ENCODE data around the gene ANXA7. TPM values are rescaled to one million over a fixed set of nuclear protein-coding genes. Genes with fewer than 3 reads are reported as not detected.
A peak's percentile ranks its signal among the peaks of the same experiment; 100 is the strongest.

Gene ANXA7
- total RNA-seq (2014; rRNA removed; shearing (Covaris generic)): 111 and 120 TPM in 2 replicates
- 102 and 118 TPM in 2 replicates for polyA plus RNA-seq (2014; cell fraction: nucleus; rRNA removed)

DNA sequence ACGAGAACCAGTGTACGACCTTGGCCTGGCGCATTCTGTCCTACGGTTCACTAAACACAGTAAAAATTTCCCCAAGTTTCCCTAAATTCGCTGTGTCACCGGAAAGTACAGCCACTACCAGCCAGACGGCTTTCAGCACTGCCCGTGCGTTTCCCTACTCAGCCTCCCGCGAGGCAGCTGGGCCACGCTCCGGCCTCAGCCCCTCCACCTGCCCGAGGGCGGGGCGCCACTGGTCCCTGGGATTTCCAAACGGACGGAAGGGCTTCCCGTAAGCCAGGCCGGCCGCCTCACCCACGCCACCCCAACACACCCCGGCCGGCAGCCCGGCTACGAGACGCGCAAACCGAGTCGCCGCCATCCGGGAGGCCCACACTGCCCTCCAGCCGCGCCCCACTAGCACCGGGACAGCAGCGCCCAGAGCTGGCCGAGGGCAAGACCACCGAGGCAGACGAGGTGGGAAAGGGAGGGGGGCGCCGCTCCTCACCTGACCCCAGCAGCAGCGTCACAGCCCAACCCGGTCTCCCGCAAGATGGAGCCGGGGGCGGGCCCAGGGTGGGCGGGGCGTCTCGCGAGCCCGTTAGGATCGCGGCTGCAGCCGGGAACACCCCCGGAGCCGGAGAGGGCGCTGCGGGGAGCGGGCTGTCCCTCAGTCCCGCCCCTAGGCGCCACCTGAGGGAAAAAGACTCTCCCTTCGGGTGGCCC, at the start of gene ANXA7:
ANXA7 (minus strand) TSS at position 531 of the 702 bp plus-strand sequence. CDS start 13,202 bp downstream, outside the sequence.
- peak; percentile 84 for DNase-seq (ENCODE audit: extremely low read depth, low read depth)

- no peak for DNase-seq (ENCODE audit: extremely low read depth, low read depth)
Measured at GRCh38 chr10:73460897-73461296, 47.0 kb upstream of the ANXA7 start.

DNA sequence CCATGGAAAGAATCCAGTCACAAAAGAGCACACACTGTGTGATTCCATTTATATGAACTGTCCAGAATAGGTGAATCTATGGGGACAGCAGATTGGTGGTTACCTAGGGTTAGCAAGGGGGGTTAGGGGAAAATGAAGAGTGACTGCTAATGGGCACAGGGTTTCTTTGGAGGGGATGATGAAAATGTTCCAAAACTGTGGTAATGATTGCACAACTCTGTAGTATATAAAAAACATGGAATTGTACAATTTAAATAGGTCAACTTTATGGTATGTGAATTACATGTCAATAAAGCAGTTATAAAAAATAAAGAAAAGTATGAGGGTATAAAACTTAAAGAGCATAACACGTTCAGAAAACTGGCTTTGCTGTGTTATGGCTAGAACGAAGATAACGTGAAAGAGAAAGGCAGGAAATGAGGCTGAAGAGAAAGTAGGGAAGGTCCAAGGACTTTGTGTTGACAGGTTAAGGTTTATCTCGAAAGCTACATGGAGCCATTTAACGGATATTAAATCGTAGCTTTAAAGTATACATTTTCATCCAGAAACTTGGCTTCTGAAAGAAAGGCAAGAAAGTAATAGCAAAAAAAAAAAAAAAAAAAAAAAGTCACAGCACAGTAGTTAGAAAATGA, 45.9 kb upstream of the ANXA7 start:
- no peak for DNase-seq (ENCODE audit: extremely low read depth, low read depth)

DNA sequence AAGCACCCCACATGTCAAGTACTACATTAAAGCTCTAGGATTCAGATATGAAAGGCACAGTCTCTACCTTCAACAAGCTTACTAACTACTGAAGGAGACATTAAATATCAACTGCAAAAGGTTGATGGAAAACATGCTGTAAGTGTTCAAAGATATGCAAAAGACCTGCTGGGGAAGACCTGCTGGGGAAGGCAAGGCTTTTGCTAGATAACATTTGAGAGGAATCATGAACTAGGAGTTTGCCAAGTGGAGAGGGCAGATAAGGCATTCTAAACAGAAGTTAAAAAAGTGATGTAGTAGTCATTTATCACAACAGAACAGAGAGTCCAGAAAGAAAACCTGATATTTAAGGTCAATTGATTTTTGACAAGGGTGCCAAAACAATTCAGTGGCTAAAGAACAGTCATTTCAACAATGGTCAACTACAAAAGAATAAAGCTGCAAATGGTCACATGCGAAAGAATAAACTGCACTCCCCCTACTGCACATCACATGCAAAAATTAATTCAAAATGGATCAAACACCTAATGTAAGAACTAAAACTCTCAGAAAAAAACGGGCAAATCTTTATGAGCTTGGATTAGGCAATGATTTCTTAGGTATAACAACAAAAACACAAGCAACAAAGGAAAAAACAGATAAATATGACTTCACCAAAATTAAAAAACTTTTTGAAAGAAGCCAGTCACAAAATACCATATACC, 42.5 kb upstream of the ANXA7 start:
- no peak for DNase-seq (ENCODE audit: extremely low read depth, low read depth)

GRCh38 chr10:73449113-73449512, 35.3 kb upstream of the ANXA7 start:
- no peak for DNase-seq (ENCODE audit: extremely low read depth, low read depth)

DNA sequence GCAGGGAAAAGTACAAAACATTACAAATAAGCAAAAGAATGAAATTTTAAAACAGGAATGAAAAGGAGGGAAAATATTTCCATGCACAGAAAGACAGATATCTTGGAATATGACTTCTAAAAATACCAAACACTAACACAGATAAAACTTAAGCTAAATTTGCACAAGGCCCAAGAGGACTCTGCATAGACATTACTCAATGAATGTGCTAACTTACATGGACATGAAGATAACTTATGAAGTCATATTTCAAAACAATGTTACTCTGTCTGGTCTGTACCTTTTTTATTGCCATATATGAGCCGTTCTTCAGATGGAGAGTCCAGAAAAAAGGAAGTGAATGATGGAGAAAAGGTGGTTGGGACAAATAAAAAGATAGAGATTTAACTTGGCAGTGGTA, 34.5 kb upstream of the ANXA7 start:
- DNase-seq (ENCODE audit: extremely low read depth, low read depth): no peak

- DNase-seq (ENCODE audit: extremely low read depth, low read depth): no peak
Measured at GRCh38 chr10:73446926-73447325, 33.1 kb upstream of the ANXA7 start.

GRCh38 chr10:73444457-73444856, 30.6 kb upstream of the ANXA7 start:
- DNase-seq (ENCODE audit: extremely low read depth, low read depth): no peak

DNA sequence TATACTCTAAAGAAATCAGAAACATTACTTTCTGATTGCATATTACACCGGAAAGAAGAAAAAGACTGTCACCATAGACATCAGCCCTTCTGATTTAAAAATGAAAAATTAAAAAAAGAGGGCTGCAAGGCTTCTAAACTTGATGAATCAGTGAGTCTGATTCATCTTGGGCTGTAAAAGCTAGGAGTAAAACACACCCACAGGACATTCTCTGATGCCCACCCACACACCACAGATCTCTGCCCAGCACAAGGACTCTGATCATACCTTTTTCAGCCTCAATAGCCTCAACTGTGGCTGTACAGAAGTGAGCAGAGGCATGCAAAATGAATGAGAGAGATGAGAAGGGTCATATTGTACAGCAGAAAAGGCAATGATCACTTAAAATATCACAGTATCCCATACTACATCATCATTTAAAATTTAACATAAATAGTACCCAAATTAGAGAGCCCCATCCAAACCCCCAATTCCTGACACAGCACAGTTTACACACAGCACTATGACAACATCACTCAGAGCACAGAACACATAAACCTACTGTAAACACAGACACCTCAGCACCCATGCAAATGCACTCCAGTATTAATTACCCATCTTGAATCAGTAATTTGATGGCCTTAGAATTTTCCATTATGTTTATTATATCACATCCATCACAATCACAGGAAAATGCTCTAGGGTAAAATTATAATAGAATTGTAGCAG, 25.9 kb upstream of the ANXA7 start:
- no peak for DNase-seq (ENCODE audit: extremely low read depth, low read depth)

GRCh38 chr10:73439055-73439454, 25.2 kb upstream of the ANXA7 start:
- no peak for DNase-seq (ENCODE audit: extremely low read depth, low read depth)

DNA sequence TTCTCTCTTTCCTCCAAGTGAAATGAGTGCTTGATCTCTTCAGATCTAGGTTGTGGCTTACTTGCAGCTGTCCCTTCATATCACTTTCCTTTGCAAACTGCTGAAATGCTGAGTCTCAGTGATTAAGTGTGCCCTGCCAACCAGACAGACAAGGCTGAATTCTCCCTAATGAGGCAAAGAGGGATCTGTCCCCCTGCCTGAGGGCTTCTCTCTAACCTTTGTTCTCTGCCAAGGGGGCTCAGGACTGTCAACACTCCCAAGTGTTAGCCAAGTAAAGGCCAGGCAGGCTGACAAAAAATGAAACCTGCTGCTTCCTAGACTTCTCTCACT, 19.6 kb upstream of the ANXA7 start, which contains the start of gene MSS51:
MSS51 (minus strand) TSS at position 24 of the 330 bp plus-strand sequence. CDS start 5,277 bp downstream, outside the sequence.
- no peak for DNase-seq (ENCODE audit: extremely low read depth, low read depth)

- no peak for DNase-seq (ENCODE audit: extremely low read depth, low read depth)
Measured at GRCh38 chr10:73432646-73433537, 19.0 kb upstream of the ANXA7 start.

DNA sequence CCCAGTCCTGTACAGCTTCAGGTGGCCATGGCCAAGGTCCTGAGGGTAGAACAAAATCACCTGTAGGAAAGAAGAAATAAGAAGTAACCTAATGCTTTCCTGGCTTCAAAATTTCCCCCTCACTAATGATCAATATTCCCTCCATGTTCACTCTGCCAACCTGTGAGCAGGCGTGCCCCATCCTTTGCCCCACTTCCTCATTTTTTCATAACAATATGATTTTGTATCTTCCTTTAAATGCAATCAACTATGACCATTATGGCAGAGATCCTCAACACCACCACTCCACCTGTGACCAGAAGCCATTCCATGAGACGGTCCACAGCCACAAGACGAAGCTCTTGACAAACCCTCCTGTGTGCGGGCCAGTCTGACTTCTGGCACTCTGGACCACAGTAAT, 12.5 kb upstream of the ANXA7 start:
- no peak for DNase-seq (ENCODE audit: extremely low read depth, low read depth)

DNA sequence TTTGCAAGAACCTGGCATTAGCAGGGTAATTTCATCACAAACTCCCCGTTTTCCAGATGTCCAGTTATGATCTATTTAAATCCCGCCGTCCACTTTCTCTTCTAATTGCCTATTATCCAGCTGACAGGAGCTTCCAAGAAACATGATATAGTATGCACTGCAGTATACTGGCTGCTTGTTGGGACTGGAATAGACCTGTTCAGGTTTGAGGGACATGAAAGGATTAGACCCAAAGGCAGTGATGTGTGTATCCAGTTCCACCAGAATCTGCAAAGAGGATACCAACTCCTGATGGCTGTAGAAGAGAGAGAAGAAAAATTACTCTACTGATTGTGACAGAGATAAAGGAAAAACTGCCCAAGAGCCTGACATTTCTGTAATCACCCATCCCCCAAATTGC, 10.6 kb upstream of the ANXA7 start:
- DNase-seq (ENCODE audit: extremely low read depth, low read depth): no peak

- no peak for DNase-seq (ENCODE audit: extremely low read depth, low read depth)
Measured at GRCh38 chr10:73423309-73423708, 9.5 kb upstream of the ANXA7 start.

GRCh38 chr10:73416571-73416970, 2.7 kb upstream of the ANXA7 start:
- DNase-seq (ENCODE audit: extremely low read depth, low read depth): no peak

GRCh38 chr10:73414230-73414945, 530 bp upstream of the ANXA7 start:
- DNase-seq (ENCODE audit: extremely low read depth, low read depth): no peak

DNA sequence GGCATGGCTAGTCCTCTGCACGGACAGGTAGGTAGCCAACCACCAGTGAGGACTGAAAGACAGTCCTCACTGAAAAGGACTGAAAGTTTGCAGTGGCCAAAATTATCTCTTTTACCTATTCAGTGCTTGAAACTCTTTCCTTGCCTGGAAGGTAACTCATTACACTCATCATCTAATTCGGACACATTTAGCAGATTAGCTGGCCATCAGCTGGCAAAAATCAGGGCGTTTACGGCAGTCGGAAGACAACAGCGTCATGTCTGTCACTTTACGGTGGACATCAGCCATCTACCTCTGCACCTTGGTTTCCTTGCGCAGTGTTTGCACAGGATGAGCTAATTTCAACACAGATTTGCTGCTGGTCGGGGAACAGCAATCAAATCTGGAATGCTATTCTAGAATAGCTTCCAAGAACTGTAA, 740 bp downstream of the ANXA7 start:
- peak; percentile 25 for DNase-seq (ENCODE audit: extremely low read depth, low read depth)

DNA sequence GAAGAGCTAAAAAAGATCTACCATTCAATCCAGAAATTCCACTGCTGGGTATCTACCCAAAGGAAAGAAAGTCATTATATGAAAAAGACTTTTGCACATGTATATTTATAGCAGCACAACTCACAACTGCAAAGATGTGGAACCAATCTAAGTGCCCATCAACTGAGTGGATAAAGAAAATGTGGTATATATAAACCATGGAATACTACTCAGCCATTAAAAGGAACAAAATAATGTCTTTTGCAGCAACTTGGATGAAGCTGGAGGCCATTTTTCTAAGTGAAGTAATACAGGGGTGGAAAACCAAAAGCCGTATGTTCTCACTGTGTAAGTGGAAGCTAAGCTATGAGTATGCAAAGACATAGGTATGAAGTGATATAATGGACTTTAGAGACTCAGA, 3.0 kb downstream of the ANXA7 start:
- no peak for DNase-seq (ENCODE audit: extremely low read depth, low read depth)

Measured in NCI-H460 (cell line).